Measurements from ENCODE around the gene NFKBIB.

DNA sequence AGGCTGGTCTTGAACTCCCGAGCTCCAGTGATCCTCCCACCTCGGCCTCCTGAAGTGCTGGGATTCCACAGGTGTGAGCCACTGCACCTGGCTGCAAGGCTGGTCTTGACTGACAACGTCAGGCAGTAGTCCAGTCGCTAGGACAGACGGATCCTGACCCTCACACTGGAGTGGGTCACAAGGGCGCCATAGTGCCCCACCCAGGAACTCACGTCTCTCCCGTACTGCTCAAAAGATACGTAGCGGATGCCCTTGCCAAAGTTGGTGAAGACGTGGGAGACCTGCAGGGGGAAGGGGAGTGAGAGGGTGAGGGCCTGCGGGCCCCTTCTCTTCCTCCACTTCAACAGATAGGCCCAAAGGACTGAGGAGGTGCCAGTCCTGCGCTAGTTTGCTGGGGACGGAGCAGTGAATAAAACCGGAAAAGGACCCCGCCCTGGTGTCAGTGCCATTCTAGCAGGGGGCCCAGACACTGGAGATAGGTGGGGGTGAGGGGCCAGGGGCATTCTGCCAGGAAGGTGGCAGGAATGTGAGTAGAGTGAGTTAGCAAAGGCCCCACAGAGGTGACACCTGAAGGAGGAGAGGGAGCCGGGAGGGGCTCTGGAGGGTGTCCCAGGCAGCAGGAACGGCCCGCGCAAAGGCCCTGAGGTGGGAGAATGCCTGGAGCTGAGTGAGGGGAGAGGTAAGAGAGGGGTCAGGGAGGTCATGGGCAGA, 42.9 kb downstream of the NFKBIB start:
- TF ChIP-seq, protein P1, sequence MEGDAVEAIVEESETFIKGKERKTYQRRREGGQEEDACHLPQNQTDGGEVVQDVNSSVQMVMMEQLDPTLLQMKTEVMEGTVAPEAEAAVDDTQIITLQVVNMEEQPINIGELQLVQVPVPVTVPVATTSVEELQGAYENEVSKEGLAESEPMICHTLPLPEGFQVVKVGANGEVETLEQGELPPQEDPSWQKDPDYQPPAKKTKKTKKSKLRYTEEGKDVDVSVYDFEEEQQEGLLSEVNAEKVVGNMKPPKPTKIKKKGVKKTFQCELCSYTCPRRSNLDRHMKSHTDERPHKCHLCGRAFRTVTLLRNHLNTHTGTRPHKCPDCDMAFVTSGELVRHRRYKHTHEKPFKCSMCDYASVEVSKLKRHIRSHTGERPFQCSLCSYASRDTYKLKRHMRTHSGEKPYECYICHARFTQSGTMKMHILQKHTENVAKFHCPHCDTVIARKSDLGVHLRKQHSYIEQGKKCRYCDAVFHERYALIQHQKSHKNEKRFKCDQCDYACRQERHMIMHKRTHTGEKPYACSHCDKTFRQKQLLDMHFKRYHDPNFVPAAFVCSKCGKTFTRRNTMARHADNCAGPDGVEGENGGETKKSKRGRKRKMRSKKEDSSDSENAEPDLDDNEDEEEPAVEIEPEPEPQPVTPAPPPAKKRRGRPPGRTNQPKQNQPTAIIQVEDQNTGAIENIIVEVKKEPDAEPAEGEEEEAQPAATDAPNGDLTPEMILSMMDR (IDR thresholded peaks at IDR 0.05; ENCODE audit: low read depth, low read length), result no peak
- TF ChIP-seq EZH2phosphoT487 (IDR thresholded peaks at IDR 0.05; ENCODE audit: low read depth), result no peak
